AG09319 (cell line): ENCODE measurements around the gene USP6NL.

Experiments
- DNase-seq: peaks from one replicate; pipeline ENCODE4 v3.0.0-alpha.2; 2010; ENCODE audit warnings: low read depth; ENCODE audit errors: extremely low read depth
- TF ChIP-seq, protein P1 (sequence below): IDR thresholded peaks from 2 replicates; pipeline ENCODE4 v1.5.1; 2011; ENCODE audit warnings: low read depth, mild to moderate bottlenecking, inconsistent platforms, low read length, moderate library complexity

USP6NL gene

DNA sequence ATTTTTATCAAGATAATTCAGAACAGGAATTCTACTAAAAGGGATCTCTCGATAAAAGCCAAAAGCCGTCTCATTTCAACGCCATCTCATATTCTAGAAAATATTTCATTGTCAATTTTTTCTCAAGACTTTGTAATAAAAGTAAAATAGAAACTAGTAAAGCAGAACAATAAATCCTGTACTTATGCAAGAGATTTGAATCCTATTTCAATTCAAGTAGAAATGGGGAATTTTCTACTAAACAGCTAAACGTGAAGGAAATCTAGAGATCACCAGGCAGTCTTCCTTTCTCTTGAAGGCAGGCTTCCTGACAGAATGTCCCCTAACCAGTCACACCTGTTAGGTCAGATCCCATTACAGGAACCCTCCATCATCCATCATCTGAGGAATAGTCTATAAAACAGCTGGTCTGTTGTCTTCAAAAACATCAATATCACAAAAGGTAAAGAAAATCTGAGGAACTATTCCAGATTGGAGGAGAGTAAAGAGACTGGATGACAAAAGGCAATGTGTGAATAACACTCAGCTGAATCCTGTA lies 23.7 kb downstream of the USP6NL start:
- TF ChIP-seq, protein P1, sequence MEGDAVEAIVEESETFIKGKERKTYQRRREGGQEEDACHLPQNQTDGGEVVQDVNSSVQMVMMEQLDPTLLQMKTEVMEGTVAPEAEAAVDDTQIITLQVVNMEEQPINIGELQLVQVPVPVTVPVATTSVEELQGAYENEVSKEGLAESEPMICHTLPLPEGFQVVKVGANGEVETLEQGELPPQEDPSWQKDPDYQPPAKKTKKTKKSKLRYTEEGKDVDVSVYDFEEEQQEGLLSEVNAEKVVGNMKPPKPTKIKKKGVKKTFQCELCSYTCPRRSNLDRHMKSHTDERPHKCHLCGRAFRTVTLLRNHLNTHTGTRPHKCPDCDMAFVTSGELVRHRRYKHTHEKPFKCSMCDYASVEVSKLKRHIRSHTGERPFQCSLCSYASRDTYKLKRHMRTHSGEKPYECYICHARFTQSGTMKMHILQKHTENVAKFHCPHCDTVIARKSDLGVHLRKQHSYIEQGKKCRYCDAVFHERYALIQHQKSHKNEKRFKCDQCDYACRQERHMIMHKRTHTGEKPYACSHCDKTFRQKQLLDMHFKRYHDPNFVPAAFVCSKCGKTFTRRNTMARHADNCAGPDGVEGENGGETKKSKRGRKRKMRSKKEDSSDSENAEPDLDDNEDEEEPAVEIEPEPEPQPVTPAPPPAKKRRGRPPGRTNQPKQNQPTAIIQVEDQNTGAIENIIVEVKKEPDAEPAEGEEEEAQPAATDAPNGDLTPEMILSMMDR = no peak
- DNase-seq = no peak

DNA sequence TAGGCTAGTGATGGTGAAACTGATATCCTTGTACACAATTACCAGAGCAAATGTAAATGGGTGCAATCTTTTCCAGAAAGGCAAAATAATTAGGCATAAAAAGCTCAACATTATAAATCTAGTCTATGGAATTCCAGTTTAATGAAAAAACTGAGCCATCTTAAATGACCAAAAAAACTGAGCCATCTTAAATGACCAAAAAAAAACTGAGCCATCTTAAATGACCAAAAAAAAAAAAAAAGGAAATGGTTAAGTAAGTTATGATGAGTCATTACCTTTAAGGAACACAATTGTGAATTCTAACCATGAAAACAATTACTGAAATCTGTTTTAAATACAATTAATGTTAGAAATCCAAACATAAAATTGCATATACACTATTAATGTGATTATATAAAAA lies 25.3 kb downstream of the USP6NL start:
- no peak for DNase-seq
- TF ChIP-seq, protein P1 = no peak

DNA sequence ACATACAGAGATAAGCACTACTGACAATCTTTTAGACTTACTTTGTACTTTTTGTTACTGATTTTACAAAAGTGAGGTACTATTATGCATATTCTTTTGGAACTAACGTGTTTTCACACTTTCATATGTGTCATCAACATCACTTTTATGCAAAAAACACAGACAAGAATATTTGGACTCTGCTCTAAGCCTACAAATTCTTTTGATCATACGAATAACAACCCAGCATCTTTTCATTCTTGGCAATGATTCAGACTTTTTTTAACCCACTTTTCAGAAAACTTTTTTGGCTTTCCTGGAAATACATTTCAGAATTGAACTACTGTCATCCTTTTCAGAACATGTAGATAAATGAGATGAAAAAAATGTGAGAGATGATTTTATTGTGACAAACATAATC lies 30.2 kb downstream of the USP6NL start:
- no peak for DNase-seq

DNA sequence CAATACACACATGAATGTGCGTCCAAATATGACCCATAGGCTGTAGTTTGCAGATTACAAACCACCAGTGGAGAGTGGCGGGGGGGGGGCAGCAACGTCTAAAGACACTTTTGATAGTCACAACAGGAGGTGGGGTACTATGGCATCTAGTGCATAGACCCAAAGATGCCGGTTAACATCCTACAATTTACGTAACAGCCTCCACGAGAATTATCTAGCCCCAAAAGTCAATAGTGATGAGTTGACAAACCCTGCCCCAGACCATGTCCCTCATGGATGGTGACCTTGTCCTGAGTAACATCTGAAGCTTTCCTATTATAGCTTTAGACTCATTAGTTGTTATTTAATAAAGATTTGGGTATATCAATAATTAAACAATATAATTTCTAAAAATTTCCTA lies 31.6 kb downstream of the USP6NL start:
- TF ChIP-seq, protein P1 = no peak
- no peak for DNase-seq

More for the DNA sequence above, 30.2 kb downstream of the USP6NL start:
- TF ChIP-seq, protein P1 = no peak

DNA sequence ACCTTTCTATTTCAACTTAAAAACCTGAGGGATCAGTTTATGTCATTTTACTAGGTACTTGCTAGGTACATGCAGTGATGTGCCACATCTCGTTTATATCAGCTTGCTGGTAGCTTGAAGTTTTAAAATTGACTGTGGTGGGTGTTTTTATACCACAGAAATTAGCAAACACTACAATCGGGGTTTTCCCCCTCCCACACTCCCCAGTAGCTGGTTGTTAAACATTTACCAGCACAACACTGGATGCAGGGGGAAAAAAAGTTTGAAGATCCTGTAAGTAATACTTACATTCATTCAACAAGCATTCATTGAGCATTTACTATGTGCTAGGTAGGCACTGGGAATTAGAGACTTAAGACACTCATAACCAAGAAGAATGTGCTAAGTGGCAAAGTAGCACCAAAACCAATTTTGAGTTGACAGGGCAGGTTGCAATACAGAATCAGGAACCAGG lies 32.6 kb downstream of the USP6NL start:
- TF ChIP-seq, protein P1 = no peak
- no peak for DNase-seq

DNA sequence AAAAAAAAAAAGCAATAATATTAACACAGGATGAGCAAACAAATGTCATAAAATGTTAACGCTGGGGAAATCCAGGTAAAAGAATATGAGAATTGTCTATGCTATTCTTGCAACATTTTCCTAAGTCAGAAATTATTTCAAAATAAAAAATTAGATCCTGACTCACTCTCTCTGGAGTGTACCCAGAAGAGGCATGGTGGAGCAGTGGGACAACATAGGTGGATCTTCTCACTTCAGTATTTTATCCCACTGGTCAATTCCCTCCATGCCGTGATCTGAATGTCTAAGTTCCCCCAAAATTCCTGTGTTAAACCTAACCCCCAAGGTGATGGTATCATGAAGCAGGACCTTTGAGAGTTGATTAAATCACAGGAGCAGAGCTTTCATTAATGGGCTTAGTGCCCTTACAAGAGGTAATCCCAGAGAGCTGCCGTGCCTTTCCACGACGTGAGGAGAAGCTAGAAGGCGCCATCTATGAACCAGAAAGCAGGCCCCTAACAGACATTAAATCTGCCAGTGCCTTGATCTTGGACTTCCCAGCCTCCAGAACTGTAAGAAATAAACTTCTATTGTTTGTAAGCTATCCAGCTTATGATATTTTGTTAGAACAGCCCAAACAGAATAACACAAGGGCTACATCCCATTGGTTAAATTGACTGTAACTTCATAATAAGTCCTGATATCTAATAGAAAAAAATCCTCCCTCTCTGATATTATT lies 35.2 kb downstream of the USP6NL start:
- DNase-seq = no peak
- TF ChIP-seq, protein P1 = no peak

DNA sequence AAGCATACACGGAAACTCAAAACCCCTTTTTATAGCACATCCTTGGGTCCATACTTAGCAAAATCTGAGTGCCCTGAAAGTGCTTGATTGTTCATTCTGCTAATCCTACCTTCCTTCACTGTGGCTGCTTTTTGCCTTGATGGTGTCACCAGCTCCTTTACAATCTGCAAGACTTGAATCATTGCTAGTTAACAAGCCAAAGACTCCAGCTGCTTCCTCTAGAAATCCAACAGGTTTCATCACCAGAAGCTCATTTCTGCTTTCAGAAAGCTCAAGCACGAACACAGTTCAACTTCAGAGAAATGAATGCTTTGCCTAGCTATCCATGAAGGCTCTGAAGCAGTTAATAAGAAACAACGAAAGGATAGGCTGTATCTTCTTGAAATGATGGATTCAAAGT lies 38.0 kb downstream of the USP6NL start:
- DNase-seq = no peak
- TF ChIP-seq, protein P1 = no peak
